H9 (cell line): ENCODE data around the gene FAM170B. TPM values are rescaled to one million over a fixed set of nuclear protein-coding genes. Genes with fewer than 3 reads are reported as not detected.

ENCODE experiments used
- DNase-seq: peaks from one replicate; pipeline ENCODE4 v3.0.0-alpha.2; 2017
- H2AFZ ChIP-seq: one replicate; pipeline ENCODE4 v1.6.1; 2013; ENCODE audit warnings: mild to moderate bottlenecking, low read length, control low read depth, moderate library complexity
- H2AK5ac ChIP-seq: 2 replicates; pipeline ENCODE4 v1.6.1; 2013; ENCODE audit warnings: low read length, control low read depth, mixed read lengths; ENCODE audit not compliant: insufficient read length
- H2BK120ac ChIP-seq: one replicate; pipeline ENCODE4 v1.6.1; 2013; ENCODE audit warnings: low read depth, mild to moderate bottlenecking, low read length, control low read depth, inconsistent platforms; ENCODE audit not compliant: poor library complexity, severe bottlenecking
- H2BK12ac ChIP-seq: 2 replicates; pipeline ENCODE4 v1.6.1; 2013; ENCODE audit warnings: low read length, control low read depth, mixed read lengths, low read depth; ENCODE audit not compliant: insufficient read length
- H2BK15ac ChIP-seq: 2 replicates; pipeline ENCODE4 v1.6.1; 2013; ENCODE audit warnings: low read depth, low read length, control low read depth
- H2BK20ac ChIP-seq: one replicate; pipeline ENCODE4 v1.6.1; 2013; ENCODE audit warnings: low read depth, mild to moderate bottlenecking, low read length, control low read depth, inconsistent platforms; ENCODE audit not compliant: poor library complexity, severe bottlenecking
- H2BK5ac ChIP-seq: 2 replicates; pipeline ENCODE4 v1.6.1; 2013; ENCODE audit warnings: low read length, control low read depth, mixed read lengths; ENCODE audit not compliant: insufficient read length
- H3K14ac ChIP-seq: 2 replicates; pipeline ENCODE4 v1.6.1; 2013; ENCODE audit warnings: low read length, control low read depth; ENCODE audit not compliant: insufficient read depth
- H3K18ac ChIP-seq: 2 replicates; pipeline ENCODE4 v1.6.1; 2013; ENCODE audit warnings: low read depth, mild to moderate bottlenecking, mixed read lengths, low read length, control low read depth; ENCODE audit not compliant: insufficient read length
- H3K23ac ChIP-seq: 2 replicates; pipeline ENCODE4 v1.6.1; 2013; ENCODE audit warnings: low read length, control low read depth, mixed read lengths, low read depth; ENCODE audit not compliant: insufficient read length
- H3K23me2 ChIP-seq: 2 replicates; pipeline ENCODE4 v1.6.1; 2013; ENCODE audit warnings: low read depth, mild to moderate bottlenecking, mixed read lengths, low read length, control low read depth; ENCODE audit not compliant: insufficient read length, poor library complexity, severe bottlenecking
- H3K27ac ChIP-seq: 2 replicates; pipeline ENCODE4 v1.5.1; 2013; ENCODE audit warnings: low read length, control low read depth, mixed read lengths, low read depth; ENCODE audit not compliant: insufficient read length
- H3K27me3 ChIP-seq: 2 replicates; pipeline ENCODE4 v1.6.1; 2013; ENCODE audit warnings: low read length, control low read depth, inconsistent platforms; ENCODE audit not compliant: insufficient read depth
- H3K4ac ChIP-seq: 2 replicates; pipeline ENCODE4 v1.6.1; 2013; ENCODE audit warnings: low read depth, mild to moderate bottlenecking, control low read depth, inconsistent platforms, low read length, moderate library complexity
- H3K4me1 ChIP-seq: 2 replicates; pipeline ENCODE4 v1.6.1; 2013; ENCODE audit warnings: low read length, control low read depth, inconsistent platforms; ENCODE audit not compliant: insufficient read depth
- H3K4me2 ChIP-seq: 2 replicates; pipeline ENCODE4 v1.6.1; 2013; ENCODE audit warnings: low read length, control low read depth, mixed read lengths; ENCODE audit not compliant: insufficient read length, insufficient read depth
- H3K56ac ChIP-seq: 2 replicates; pipeline ENCODE4 v1.6.1; 2013; ENCODE audit warnings: low read depth, mild to moderate bottlenecking, mixed read lengths, low read length, control low read depth; ENCODE audit not compliant: insufficient read length
- H3K79me1 ChIP-seq: 2 replicates; pipeline ENCODE4 v1.6.1; 2013; ENCODE audit warnings: low read depth, mild to moderate bottlenecking, moderate library complexity, low read length, control low read depth, inconsistent platforms; ENCODE audit not compliant: insufficient read depth, poor library complexity, severe bottlenecking
- H3K79me2 ChIP-seq: 2 replicates; pipeline ENCODE4 v1.6.1; 2013; ENCODE audit warnings: low read length, control low read depth, inconsistent platforms; ENCODE audit not compliant: insufficient read depth
- H3K9ac ChIP-seq: 2 replicates; pipeline ENCODE4 v1.6.1; 2013; ENCODE audit warnings: low read length, control low read depth, mixed read lengths; ENCODE audit not compliant: insufficient read length; ENCODE audit errors: extremely low read depth
- H3K9me3 ChIP-seq: one replicate; pipeline ENCODE4 v1.6.1; 2013; ENCODE audit warnings: low read depth, low read length, inconsistent platforms; ENCODE audit not compliant: control insufficient read depth
- H3T11ph ChIP-seq: one replicate; pipeline ENCODE4 v1.6.1; 2013; ENCODE audit warnings: mild to moderate bottlenecking, low read length, control low read depth, inconsistent platforms
- H4K20me1 ChIP-seq: one replicate; pipeline ENCODE4 v1.6.1; 2013; ENCODE audit not compliant: control insufficient read depth, insufficient read length, insufficient read depth
- H4K5ac ChIP-seq: 2 replicates; pipeline ENCODE4 v1.6.1; 2013; ENCODE audit warnings: low read depth, mild to moderate bottlenecking, mixed read lengths, low read length, control low read depth; ENCODE audit not compliant: insufficient read length
- H4K8ac ChIP-seq: replicated peaks from 2 replicates; pipeline ENCODE4 v1.6.1; 2013; ENCODE audit warnings: low read length, control low read depth, mixed read lengths, low read depth; ENCODE audit not compliant: insufficient read length
- H4K91ac ChIP-seq: 2 replicates; pipeline ENCODE4 v1.6.1; 2013; ENCODE audit warnings: low read depth, mild to moderate bottlenecking, moderate library complexity, mixed read lengths, low read length, control low read depth; ENCODE audit not compliant: insufficient read length
- H3K27ac Mint-ChIP-seq, 3 experiments: 2 replicates in 2 of 3; 3 replicates in 1 of 3; pipeline ENCODE4 v1.8.0; 2020 to 2021; ENCODE audit warnings: mixed read lengths in 3 of 3, mild to moderate bottlenecking in 1 of 3, moderate library complexity in 1 of 3
- H3K27me3 Mint-ChIP-seq: 2 replicates; pipeline ENCODE4 v1.8.0; 2021; ENCODE audit warnings: low read depth, mild to moderate bottlenecking, moderate library complexity, mixed read lengths
- H3K36me3 Mint-ChIP-seq, 3 experiments: 2 replicates in 2 of 3; 3 replicates in 1 of 3; pipeline ENCODE4 v1.8.0; 2020 to 2021; ENCODE audit warnings: low read depth in 3 of 3, mixed read lengths in 3 of 3; ENCODE audit not compliant: insufficient read depth in 1 of 3
- H3K4me1 Mint-ChIP-seq, 2 experiments: 2 replicates each; pipeline ENCODE4 v1.8.0; 2020; ENCODE audit warnings: mixed read lengths in 2 of 2
- H3K4me3 Mint-ChIP-seq, 2 experiments: 2 replicates in 1 of 2; 3 replicates in 1 of 2; pipeline ENCODE4 v1.8.0; 2020 to 2021; ENCODE audit warnings: mild to moderate bottlenecking in 2 of 2, mixed read lengths in 2 of 2, moderate library complexity in 1 of 2
- H3K9me3 Mint-ChIP-seq, 2 experiments: 2 replicates in 1 of 2; 3 replicates in 1 of 2; pipeline ENCODE4 v1.8.0; 2020; ENCODE audit warnings: mild to moderate bottlenecking in 2 of 2, mixed read lengths in 2 of 2, moderate library complexity in 1 of 2
- CTCF ChIP-seq: fragments of 200-600 bp; sonication (generic); conservative IDR thresholded peaks from 3 replicates; pipeline ENCODE4 v1.8.0; 2021; ENCODE audit warnings: antibody characterized with exemption, mild to moderate bottlenecking
- WGBS: extraction: QIAGEN DNeasy Blood & Tissue Kit; methylation state at CpG from one replicate; pipeline ENCODE4 v1.1.7; 2013; ENCODE audit warnings: missing lambda C conversion rate, low lambda C conversion rate, mixed read lengths; ENCODE audit not compliant: insufficient read length; ENCODE audit errors: extremely low coverage; 5-methylcytosine and 5-hydroxymethylcytosine counted together
- total RNA-seq: library from RNA; stranded (reverse); gene quantifications from 2 replicates; pipeline ENCODE4 v1.2.1, GENCODE V29; 2021

FAM170B gene
- total RNA-seq, 1 experiment from 2014 or later: not detected

- 0 out of 2 replicates have a peak overlapping the region, but pooled peaks have one; percentile 8 for H3K14ac ChIP-seq
- H3K18ac ChIP-seq: peak overlapping the region; percentile 71
- H2BK15ac ChIP-seq: no peak overlapping the region
- Mint-ChIP-seq H3K27ac (no peak overlapping the region), H3K27me3 (peaks cover 34% of the 10 kb centered on the region), H3K4me3 (peak overlapping the region; percentile 69 to 85), H3K36me3 (no peaks in the 10 kb centered on the region), H3K4me1 (peaks cover 9 to 10% of the 10 kb centered on the region in 2 experiments; a peak in 3 of 4 replicates), H3K9me3 (no peaks in the 10 kb centered on the region)
- no peaks in the 10 kb centered on the region for H3K79me1 ChIP-seq
- no peak overlapping the region for H2BK12ac ChIP-seq
- peak overlapping the region; percentile 4 for H3K9ac ChIP-seq
- H3K79me2 ChIP-seq: no peaks in the 10 kb centered on the region
- no peak overlapping the region for H2BK20ac ChIP-seq
- no peak overlapping the region for H3T11ph ChIP-seq
- no peak overlapping the region for H3K56ac ChIP-seq
- no peak overlapping the region for H4K91ac ChIP-seq
- no peak overlapping the region for H2AFZ ChIP-seq
- peak; percentile 51 for DNase-seq
- no peak overlapping the region for H2BK5ac ChIP-seq
- peak overlapping the region; percentile 88 for H3K4me2 ChIP-seq
- no peaks in the 10 kb centered on the region for H3K9me3 ChIP-seq
- H2BK120ac ChIP-seq: no peak overlapping the region
- no peaks in the 10 kb centered on the region; the same call in 1 of the 2 replicates for H3K27me3 ChIP-seq
- H3K23ac ChIP-seq: no peak overlapping the region
- H4K8ac ChIP-seq: no peak overlapping the region
- H3K27ac ChIP-seq: no peak overlapping the region
- no peak overlapping the region for H2AK5ac ChIP-seq
- peaks cover 5% of the 10 kb centered on the region for H3K23me2 ChIP-seq
- no peak for TF ChIP-seq CTCF
- WGBS: no CpG with 5 or more reads among the region's 9 CpGs
- no peaks in the 10 kb centered on the region for H3K4me1 ChIP-seq
- no peak overlapping the region for H3K4ac ChIP-seq
- no peak overlapping the region for H4K5ac ChIP-seq
- no peaks in the 10 kb centered on the region for H4K20me1 ChIP-seq
Measured at GRCh38 chr10:49114718-49115014, 19.2 kb downstream of the FAM170B start.
